NCI-H748 (cell line): ENCODE data around the gene TADA3.

Source experiments
- DNase-seq: peaks from one replicate; lab custom pipeline; 2025; ENCODE audit not compliant: unreplicated experiment; lab: John Stamatoyannopoulos, UW

Gene TADA3

DNA sequence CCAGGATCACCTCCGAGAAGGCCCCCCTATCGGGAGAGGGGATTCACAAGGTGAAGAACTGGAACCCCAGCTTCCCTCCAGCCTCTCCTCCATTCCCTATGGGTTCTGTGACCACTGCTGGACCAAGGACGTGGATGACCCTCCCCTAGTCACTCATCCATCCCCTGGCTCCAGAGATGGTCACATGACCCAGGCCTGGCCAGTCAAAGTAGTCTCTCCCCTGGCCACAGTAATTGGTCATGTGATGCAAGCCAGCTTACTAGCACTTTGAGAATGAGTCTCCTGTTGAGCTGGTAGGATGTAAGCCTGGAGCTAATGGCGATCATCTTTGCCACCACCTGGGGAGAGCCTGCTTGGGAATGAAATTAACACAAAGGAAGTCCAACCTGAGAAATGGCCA lies 26.4 kb downstream of the TADA3 start:
- no peak for DNase-seq

DNA sequence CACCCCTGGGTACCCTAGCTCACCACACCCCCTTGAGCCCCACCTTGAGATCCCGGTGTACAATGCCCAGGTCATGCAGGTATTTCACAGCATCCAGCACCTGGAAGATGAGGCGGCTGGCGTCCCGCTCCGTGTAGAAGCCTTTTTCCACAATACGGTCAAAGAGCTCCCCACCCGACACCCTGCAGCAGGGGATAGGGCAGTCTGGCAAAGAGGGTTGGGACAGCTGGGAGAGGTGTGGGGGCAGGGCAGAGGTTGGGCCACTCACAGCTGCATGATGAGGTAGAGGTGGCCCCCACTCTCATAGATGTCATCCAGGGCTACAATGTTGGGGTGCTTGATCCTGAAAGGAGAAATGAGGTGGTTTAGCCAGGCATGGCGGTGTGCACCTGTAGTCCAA lies 29.4 kb downstream of the TADA3 start:
- no peak for DNase-seq

DNA sequence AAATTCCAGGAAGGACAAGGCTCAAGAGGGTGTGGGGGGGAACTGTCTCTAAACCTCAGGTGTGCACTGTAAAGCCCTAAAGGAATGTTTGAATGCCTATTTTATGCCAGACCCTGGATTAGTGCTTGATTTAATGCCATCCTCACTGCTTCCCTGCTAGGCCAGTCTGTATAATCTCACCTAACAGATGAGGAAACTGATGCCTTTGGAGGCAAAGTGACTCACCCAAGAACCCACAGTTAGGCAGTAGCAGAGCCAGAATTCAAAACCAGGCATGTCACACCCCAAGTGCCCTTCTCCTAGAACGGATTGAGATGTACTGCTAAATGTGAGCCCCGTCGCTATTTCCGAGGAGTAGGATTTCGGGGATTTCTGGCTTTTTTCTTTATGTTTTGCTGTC lies 30.4 kb downstream of the TADA3 start:
- DNase-seq = no peak

DNA sequence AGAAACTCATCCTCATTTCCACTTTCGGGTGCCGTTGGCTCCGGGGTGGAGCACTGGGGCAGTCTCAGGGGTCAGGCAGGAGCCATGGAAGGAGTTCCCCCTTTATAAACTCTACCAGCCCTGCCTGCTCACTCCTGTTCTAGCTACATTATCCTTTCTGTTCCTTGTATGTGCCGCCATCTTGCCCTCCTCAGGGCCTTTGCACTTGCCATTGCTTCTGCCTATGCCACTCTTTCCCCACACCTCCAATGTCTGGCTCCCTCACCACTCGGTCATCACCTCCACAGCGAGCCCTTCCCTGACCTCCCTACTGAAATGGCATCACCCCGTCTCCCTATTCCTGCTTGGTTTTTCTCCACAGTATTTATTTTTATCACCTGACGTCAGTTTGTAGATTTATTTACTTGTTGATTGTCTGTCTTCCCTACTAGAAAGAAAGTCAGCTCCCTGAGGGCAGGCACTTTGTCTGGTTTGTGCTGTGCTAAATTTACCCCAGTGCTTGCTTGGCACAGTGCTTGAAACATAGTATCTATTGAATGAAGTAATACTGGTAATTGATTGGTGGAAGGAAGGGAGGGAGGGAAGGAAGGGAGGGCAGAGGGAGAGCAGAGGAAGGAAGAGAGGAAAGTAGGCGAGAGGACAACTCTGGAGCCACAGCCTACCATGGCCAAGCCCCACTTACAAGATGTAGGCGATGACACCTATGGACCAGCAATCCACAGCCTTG lies 31.3 kb downstream of the TADA3 start:
- no peak for DNase-seq

DNA sequence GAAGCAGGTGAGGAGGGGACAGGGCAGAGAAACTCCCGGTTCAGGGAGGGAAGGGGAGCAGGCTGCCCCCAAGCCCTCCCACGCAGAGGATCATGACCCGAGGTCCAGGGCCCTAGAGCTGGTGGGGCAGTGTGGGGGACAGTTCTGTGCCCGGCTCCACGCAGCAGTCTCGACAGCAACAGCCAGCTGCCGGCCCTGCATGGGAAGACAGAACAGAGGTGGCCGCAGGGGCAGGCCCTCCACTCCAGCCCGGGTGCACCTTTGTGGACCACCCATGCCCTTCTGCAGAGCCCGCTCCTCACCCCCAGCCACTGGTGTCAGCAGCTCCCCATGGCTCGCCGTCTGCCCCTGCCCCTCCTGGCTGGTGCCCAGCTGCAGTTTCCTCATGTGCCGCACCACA lies 34.8 kb downstream of the TADA3 start:
- no peak for DNase-seq

DNA sequence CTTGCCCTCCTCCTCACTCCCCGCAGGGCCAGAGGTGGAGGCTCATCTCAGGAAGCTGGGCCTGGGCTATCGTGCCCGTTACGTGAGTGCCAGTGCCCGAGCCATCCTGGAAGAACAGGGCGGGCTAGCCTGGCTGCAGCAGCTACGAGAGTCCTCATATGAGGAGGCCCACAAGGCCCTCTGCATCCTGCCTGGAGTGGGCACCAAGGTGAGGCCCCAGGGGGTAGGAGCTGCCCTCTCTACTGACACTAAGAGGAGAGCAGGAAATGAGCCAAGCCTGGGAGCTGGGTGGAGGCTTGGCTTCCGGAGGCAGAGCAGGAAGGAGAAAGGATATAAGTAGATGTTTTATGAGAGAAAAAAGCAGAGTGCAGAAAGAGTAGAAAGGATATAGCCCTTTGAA lies 37.6 kb downstream of the TADA3 start:
- DNase-seq = no peak

DNA sequence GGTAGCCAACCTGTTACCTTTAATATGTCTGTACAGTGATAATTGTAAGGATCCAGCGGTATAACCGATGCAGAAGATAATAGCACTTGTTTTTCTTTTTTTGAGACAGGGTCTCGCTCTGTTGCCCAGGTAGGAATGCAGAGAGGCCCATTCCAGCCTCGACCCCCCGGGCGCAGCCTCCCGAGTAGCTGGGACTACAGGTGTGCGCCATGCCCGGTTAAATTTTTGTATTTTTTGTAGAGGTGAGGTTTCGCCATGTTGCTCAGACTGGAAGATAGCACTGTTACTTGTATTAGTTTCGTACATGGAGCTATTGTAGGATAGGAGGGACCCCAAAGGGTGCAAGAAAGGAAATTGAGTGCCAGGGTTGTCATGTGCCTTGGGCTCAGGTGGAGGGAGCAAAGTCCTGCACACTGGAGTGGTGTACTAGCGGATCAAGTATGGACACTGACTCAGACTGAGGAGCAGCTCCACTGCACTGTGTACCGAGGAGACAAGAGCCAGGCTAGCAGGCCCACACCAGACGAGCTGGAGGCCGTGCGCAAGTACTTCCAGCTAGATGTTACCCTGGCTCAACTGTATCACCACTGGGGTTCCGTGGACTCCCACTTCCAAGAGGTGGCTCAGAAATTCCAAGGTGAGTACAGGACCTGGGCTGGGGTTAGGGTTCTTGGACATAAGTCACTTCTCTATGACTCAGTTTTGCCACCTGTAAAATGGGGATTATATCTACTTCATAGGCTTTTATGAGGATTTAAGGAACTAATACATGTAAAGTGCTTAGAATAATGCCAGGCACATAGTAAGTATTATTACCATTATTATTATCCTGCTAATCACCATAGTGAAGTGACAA lies 41.5 kb downstream of the TADA3 start:
- DNase-seq = no peak

DNA sequence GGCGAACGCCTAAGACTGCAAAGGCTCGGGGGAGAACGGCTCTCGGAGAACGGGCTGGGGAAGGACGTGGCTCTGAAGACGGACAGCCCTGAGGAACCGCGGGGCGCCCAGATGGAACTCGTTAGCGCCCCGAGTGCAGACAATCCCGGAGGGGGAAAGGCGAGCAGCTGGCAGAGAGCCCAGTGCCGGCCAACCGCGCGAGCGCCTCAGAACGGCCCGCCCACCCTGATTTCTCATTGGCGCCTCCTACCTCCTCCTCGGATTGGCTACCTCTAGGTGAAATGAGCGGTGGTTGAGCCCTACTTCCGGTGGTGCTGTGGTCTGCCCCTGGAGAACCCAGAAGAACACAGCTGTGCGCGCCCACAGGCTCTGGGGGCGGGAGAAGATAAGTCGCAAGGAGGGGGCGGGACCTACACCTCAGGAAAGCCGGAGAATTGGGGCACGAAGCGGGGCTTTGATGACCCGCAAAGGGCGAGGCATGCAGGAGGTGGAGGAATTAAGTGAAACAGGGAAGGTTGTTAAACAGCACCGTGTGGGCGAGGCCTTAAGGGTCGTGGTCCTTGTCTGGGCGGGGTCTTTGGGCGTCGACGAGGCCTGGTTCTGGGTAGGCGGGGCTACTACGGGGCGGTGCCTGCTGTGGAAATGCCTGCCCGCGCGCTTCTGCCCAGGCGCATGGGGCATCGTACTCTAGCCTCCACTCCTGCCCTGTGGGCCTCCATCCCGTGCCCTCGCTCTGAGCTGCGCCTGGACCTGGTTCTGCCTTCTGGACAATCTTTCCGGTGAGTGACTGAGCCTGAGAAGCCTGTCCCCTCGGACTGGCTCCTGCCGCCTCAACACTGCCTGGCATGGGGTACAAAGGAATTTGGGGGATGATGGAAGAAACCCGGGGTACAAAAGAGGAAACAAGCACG lies 42.4 kb downstream of the TADA3 start, which contains the start of gene OGG1:
Gene OGG1 (plus strand): TSS at position 308 of the 911 bp plus-strand sequence. CDS start 335 bp downstream, at position 643.
- DNase-seq = peak; percentile 97

DNA sequence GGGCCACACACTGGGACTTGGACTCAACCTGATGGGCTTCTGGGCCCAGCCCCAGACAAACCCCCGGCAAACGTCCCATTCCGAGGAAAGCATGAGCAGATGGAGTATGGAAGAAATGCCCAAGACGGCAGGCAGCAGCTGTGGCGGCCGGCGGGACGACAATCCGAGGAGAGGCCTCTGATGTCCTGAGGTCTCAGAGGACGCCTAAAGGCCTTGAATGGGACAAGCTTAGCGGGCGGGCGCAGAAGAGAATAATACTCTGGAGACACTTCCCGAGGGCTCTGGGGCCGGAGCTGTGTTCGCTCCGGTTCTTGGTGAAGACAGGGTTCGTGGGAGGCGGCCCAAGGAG lies 43.0 kb downstream of the TADA3 start:
- no peak for DNase-seq

DNA sequence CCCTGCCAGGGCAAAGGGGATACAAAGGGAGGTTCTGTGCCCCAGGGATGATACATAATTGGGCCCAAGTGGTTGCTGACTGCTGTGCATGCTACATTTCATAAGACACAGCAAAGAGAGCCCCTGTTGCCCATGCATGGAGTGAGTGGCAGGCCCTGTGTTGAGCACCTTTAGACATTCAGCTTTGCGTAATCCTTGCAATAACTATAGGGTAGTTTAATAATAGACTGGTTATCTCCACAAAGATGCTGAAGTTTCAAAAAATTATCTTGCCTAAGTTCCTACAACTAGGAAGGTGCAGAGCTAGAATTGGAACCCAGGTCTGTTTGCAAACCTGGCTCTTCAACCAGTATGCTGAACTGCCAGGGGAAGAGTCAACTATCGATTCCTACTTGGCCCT lies 44.2 kb downstream of the TADA3 start:
- no peak for DNase-seq

DNA sequence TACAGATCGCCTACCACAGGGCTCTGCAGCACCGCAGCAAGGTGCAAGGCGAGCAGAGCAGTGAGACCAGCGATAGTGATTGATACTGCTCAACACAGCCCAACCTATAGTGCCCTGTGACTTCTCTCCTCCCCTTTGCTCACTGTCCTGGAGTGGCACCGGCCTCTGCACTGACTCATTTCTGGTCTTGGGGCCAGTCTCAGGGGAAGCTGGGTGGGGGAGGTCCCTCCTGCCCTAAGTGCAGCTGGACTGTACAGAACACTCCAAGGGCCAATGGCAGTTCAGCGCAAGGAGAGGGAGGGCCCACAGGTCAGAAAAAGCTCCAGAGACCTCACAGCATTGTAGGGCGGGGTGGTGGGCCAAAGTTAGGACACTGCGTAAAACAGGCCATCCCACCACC lies 45.0 kb downstream of the TADA3 start:
- no peak for DNase-seq

DNA sequence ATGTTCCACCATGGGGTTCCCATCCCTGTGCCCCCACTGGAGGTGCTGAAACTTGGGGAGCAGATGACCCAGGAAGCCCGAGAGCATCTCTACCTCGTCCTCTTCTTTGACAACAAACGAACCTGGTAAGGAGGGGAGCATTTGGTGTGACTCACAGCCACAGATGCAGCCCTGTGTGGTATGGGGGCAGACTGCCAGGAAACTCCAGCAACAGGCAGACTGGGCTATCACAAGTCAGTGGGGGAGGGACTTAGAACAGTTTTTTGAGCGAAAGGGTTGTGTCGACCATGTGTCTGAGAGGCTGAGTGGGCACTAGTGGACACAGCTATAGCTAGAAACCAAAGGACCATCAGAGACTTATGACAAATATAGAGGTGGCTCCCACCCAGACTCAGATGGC lies 45.9 kb downstream of the TADA3 start:
- DNase-seq = no peak

DNA sequence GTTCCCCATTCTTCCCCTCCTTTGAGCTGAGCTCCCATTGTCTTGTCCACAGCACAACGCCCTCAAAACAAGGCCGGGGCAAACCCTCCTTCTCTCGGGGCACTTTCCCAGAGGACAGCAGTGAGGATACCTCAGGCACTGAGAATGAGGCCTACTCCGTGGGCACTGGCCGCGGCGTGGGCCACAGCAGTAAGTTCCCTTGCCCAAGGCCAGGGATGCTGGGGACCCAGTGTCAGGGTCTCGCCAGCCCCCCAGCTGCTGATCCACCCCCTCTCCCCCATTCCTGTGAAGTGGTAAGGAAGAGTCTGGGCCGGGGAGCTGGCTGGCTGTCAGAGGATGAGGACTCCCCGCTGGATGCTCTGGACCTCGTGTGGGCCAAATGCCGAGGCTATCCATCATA lies 46.8 kb downstream of the TADA3 start:
- DNase-seq = no peak

DNA sequence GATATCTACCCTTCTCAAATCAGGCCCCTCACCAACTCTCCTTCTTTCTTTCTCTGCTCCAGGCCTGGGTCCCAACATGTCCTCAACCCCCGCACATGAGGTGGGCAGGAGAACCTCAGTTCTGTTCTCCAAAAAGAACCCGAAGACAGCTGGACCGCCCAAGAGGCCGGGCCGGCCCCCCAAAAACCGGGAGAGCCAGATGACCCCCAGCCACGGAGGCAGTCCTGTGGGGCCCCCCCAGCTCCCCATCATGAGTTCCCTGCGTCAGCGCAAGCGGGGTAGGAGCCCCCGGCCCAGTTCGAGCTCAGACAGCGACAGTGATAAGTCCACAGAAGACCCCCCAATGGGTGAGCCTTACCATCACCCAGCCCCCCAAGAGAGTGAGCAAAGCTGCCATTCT lies 48.1 kb downstream of the TADA3 start:
- DNase-seq = no peak

DNA sequence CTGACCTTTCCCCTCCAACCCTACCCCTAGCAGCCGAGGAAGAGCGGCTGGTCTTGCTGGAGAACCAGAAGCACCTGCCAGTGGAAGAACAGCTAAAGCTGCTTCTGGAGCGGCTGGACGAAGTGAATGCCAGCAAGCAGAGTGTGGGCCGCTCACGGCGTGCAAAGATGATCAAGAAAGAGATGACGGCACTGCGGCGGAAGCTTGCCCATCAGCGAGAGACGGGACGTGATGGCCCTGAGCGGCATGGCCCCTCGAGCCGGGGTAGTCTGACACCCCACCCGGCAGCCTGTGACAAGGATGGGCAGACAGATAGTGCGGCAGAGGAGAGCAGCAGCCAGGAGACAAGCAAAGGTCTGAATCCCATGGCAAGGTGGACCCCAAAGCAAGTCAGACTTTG lies 48.7 kb downstream of the TADA3 start:
- DNase-seq = no peak

DNA sequence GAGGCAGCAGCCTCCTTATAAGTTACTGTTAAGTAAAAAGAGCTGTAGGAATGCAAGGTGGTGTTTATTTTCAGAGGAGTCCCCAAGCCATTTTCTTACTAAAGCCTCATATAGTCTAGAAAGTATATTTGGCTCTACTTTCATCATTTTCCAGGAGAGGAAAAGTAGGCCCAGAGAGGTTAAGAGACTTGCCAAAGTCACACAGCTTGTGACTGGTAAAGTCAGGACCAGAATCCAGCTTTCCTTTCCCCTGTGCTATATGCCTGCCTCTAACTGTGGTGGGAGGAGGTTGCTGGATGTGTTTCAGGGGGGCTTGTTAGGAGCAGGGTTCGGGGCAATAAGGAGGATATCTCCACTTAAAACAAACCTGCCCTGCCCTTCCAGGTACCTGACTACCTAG lies 49.7 kb downstream of the TADA3 start:
- no peak for DNase-seq

DNA sequence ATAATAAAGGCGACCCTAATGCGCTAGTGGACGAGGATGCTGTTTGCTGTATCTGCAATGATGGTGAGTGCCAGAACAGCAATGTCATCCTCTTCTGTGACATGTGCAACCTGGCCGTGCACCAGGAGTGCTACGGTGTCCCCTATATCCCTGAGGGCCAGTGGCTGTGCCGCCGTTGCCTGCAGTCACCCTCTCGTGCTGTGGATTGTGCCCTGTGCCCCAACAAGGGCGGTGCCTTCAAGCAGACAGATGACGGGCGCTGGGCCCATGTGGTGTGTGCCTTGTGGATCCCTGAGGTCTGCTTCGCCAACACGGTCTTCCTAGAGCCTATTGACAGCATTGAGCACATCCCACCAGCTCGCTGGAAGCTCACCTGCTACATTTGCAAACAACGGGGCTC lies 53.1 kb downstream of the TADA3 start:
- no peak for DNase-seq

DNA sequence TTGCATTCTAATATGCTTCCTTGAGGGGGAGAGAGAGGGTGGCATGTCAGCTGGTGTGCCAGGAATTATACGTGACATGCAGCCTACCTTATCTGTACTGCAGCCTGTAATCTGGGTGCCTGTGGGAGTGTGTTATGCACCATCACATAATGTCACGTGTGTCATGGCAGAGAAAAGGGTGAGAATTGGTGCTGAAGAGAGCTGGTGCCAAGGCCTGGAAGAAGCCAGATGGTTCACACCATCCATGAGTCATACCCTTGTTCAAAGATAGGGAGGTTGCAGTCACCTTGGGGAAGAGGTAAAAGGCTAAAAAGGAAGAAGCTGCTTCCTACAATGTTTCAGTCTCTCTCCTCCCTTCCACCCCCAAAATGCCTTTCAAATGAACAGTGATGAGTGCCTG lies 55.4 kb downstream of the TADA3 start:
- DNase-seq = no peak

DNA sequence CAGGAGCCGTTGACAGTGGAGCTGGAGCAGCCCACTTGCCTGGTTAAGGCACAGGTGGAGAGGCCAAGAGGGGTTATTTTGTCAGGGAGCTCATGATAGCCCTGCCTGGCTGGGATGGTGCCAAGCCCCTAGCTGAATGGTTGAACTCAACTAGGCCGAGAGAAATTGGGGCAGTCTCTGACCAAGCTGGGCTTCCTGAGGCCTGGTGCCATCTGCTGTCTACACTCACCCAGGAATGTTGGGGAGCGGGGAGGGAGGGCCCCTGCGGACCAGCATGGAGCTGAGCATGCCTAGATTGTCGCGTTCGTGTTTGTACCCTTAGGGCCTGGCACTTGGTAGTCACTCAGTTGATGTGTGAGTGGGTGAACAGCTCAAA lies 59.5 kb downstream of the TADA3 start:
- DNase-seq = no peak

DNA sequence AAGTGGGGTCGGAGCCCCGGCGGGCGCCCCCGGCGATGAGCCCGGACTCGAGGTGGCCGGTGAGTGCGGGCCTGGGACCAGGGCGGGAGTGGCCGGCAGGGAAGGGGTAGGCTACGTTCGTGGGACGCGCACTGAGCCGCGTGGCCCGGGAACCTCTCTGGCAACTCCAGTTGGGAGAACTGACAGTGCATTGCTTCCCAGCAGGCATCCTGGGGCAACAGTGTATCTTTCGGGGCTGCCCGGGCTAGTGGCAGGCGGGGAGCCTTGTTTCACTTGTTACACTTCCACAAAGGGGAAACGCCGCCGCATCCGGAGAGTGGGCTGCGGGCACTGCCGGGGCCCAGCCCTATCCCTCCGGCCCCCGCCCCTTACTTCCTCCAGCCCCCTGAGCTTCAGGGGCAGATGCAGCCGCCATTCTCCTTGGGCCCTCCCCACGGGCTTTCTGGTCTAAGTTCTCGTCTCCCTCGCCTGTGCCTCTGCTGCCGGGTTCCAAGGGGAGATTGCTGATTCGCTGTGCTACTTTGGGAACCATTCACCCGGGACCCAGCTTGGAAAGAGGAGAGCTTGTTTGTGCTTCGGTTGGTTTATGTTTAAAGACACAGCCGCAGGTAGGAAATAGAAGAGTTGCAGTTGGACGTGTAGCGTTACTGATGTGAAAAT lies 60.1 kb downstream of the TADA3 start:
- peak; percentile 20 for DNase-seq
